Stromal cell of bone marrow (primary cell): ENCODE data around the gene C1GALT1.

Experiments
- DNase-seq: peaks from one replicate; pipeline ENCODE4 v3.0.0-alpha.2; 2012; ENCODE audit warnings: low read depth

Gene C1GALT1

DNA sequence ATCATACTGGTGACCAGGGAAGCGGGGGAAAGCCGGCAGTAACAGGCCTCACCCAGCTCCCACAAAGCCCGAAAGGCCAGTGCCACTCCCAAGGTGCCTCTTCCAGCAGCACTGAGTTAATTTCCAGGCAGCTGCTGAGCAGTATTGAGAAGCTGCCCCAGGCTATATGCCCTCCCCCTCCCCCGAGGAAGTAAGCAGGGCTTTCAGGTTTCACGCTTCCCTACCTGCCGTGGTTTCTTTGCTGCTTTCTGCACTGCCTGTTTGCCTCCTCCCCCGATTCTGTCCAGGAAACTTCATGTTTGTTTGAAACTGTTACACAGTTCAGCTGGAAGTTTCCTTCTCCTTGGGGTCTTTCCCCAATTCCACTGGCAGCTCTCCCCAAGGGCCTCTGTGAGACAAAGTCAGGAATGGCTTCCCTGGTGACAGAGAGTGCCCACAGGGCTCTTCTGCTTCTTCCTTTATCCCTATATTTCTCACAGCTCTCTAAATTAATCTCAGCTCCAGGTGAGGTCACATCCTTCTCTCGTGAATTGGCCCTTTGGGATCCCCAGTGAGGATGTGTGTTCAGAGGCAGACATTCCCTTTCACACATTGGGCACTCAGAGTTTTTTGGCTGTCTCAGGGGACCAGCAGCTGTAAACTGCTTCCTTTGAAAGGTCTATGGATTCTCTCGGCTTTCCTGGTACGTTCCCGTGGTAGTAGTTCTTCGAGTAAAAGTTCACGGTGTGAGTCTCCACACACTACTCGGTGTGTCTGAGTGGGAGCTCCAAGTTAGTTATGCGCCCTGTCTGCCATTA lies 19.4 kb downstream of the C1GALT1 start:
- DNase-seq = no peak

DNA sequence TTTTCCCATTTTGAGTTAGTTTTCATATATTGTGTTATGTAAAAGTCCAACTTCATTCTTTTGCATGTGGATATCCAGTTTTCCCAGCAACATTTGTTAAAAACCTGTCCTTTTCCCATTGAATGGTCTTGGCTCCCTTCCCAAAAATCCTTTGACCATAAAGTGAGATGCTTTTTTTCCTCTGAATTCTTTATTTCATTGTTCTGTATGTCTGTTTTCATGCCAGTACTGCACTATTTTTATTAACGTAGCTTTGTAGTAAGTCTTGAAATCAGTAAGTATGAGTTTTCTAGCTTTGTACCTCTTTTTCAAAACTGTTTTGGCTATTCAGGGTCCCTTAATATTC lies 20.0 kb downstream of the C1GALT1 start:
- no peak for DNase-seq

DNA sequence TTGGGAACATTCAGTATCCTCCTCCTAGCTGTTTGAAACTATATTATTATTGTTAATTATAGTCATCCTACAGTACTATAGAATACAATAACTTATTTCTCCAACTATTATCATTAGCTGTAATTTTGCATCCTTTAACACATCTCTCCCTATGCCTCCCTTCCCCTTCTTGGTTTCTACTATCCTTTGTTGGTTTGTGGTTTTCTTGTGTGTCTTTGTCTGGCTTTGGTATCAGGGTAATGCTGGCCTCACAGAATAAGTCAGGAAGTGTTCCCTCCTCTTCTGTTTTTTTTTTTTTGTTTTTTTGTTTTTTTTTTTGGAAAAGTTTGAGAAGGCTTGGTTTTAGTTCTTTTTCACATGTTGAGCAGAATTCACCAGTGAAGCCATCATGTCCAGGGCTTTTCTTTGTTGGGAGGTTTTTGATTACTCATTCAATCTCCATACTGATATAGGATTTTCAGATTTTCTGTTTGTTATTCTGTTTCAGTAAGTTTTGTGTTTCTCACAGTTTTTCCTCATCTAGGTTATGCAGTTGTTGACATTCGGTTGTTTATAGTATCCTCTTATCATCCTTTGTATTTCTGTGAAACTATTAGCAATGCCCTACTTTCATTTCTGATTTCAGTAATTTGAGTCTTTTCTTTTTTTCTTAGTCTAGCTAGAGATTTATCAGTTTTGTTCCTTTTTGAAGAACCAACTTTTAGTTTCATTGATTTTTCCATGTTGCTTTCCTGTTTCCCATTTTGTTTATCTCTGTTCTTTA lies 21.6 kb downstream of the C1GALT1 start:
- DNase-seq = no peak

DNA sequence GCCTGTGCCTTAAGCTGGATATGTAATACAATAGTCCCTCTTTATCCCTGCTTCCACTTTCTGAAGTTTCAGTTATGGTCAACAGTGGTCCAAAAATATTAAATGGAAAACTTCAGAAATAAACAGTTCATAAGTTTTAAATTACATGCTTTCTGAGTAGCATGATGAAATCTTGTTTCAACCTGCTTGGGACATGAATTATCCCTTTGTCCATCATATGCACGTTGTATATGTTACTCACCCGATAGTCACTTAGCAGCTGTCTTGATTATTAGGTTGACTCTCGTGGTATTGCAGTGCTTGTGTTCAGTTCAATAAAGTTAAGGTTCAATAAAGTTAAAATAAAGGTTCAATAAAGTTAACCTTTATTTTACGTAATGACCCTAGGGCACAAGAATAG lies 25.5 kb downstream of the C1GALT1 start:
- DNase-seq = no peak

DNA sequence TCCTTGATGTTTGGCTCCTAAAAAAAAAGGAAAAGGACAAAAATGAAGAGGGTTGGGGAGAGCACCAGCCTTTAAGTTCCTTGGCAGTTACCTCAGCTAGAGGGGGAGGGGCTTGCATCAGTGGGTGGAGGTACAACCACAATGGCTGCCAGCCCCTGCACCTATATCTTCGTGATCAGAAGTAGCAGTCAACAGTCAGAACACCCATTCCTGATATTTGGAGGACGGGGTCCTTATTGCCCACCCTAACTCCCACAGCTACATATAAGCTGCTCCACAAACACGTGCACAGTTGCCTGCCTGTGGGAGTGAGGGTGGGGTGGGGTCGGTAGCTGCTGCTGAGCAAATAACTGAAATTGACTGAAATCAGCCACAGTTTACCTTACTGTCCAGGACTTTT lies 26.2 kb downstream of the C1GALT1 start:
- no peak for DNase-seq

DNA sequence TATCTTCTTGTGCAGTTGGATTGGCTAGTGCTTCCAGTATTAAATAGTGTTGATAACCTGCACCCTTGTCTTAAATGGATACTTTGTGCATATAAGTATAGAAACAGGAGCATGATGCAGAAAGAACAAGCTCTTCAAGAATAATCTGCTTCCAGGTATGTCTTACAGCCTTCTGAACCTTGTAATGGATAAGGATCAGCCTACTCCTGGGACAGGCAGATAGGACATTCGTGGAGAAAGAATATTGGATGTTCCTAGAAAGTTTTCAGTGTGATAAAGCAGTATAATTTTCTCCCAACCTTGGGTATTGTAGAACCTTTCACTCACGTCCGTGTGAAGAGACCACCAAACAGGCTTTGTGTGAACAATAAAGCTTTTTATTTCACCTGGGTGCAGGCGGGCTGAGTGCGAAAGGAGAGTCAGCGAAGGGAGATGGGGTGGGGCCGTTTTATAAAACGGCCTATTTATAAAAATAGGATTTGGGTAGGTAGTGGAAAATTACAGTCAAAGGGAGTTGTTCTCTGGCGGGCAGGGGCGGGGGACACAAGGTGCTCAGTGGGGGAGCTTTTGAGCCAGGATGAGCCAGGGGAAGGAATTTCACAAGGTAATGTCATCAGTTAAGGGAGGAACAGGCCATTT lies 27.2 kb downstream of the C1GALT1 start:
- no peak for DNase-seq

DNA sequence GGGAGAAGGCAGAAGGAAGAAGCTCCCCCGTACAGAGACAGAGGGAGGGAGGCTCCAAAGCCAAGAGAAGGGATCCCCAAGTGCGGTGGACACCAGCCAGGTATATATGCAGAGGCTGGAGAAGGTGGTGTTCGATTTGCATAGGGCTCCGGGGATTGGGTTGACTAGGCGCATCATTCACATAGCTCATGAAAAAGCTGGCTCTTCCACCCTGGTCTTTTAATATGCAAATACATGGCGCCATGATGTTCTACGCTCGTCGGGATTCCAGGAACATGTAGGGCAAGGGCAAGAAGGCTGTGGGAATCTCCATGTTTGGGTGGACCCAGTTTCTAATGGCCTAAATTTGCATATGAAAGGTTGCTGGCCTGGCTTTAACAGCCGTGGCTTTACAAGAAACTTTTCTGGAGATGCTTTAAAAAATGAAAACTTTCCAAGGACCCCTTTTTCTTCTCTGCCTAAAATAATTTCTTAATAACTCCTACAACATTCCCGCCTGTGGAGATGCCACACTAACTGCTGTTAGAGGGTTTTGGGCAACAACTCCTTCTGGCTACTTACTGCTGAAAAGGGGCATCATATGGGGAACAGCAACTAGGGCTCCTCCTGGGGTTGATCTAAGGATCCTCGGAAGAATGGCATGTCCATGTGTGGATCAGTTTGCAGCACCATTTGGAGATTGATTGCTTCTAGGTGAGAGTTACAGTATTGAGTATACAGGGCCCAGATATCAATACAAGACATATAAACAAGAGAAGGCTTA lies 28.3 kb downstream of the C1GALT1 start:
- DNase-seq = no peak

DNA sequence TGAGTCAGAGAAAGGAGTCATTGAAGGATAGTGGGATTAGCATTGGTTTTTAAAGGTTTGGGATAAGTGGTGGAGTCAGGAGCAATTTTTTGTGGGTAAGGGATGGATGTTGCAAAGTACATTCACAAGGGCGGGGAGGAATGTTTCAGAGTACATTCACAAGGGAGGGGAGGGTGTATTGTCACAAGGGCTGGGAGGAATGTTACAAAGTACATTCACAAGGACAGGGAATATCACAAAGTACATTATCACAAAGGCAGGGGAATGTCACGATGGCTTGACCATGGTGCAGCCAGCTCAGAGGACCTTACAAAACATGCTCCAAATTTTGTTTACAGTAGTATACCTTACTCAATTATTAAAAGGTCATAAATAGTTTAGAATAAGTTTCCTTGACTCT lies 30.3 kb downstream of the C1GALT1 start:
- no peak for DNase-seq

DNA sequence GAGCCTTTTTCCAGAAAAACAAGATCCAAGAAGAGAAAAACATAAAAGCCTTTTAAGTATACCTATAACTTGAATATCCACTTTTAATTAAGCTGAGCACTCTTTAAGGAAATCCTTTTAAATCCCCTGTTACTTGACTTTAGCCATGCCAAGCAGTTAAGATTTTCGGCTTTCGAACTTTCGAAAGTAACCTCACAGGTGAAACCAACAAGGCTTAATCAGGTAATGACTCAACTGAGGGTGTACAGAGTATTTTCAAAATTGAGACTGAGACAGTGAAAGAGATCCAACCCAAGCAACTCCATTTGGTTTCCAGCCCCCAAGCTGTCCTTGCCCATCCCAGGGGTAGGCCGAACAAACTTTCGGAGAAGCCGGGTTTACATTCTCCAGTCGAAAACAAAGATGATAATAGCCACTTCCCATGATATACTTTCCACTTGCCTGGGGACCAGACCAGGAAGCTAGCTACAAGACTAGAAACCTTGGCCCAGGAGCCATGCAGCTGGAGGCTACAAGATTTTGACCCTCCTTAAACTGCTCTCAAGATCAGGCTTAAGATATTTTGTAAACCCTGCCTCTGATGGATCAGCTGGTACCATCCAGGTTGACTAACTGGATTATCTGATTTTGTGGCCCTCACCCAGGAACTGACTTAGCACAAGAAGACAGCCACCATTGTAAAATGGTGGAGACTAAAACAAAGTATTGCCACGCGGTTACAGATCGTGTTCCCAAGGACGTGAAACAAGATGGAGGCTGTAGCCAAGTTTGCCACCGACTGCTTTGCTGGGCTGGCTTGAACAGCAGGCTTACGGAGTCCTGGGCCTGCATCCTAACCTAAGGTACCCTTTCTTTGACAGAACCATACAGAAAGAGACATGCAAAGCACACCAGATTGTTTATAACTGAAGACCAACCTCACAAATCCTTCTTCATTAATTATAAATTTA lies 32.3 kb downstream of the C1GALT1 start:
- no peak for DNase-seq

DNA sequence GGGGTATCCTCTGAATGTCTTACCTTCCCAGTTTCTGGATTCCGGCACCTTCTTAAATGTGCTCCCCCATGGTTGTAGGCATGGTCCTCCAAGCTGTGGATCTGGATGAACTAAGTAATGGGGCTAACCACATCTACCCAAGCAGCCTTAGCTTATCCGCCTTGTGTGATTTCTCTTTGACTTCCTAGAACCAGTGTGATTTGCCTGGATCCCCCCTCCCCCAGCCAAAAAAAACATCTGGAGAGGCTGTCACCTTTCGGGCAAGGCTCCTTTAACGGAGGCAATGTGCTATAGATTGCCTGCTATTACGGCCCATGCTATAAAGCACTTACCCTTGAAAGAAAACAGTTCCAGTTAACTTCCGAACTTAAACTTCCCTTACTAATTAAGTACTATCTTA lies 33.9 kb downstream of the C1GALT1 start:
- DNase-seq = no peak

DNA sequence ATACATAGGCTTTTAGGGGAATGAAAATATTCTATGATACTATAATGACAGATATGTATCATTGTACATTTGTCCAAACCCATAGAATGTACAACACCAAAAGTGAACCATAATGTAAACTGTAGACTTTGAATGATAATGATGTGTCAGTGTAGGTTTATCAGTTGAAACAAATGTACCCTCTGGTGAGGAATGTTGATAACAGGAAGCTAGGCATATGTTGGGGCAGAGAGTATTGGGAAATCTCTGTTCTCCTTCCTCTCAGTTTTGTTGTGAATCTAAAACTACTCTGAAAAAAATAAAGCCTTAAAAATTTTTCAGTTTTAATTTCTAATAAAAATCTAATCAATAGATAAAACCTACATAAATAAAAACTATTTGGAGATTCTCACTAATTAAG lies 36.9 kb downstream of the C1GALT1 start:
- DNase-seq = no peak

DNA sequence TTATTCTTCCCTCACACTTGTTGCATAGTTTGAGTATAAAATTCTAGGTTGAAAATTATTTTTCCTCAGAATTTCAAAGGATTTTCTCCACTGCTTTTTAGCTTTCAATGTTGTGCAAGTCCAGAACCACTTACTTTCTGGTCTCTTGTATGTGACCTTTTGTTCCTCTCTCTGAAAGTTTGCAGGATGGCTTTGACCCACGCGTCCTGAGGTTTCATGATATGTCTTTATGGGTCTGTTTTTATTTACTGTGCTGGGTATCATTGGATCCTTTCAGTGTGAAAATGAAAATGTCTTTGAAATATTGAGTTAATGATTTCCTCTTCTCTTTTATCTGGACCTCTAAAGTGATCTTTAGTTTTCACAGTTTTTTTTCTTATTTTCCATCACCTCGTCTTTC lies 38.5 kb downstream of the C1GALT1 start:
- no peak for DNase-seq

DNA sequence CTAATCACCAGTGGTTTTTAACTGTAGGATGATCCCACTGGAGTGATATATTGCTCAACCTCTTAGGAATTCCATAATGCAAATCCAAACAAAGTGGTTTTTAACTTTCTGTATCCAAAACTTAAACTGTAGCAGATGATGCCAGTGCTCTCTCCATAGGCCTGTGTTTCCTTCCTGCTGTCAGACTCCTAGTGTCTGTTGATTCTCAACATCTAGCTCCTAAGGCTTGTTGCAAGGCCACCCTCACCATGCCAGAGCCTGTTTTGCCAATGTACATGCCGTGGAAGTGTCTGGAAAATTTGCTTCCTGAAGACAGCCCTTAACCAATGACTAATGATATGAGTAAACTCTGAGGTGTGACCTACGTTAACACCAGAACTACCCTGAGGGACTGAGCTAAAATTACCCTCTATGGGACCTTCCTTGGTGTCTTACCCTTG lies 39.3 kb downstream of the C1GALT1 start:
- DNase-seq = peak; percentile 36

DNA sequence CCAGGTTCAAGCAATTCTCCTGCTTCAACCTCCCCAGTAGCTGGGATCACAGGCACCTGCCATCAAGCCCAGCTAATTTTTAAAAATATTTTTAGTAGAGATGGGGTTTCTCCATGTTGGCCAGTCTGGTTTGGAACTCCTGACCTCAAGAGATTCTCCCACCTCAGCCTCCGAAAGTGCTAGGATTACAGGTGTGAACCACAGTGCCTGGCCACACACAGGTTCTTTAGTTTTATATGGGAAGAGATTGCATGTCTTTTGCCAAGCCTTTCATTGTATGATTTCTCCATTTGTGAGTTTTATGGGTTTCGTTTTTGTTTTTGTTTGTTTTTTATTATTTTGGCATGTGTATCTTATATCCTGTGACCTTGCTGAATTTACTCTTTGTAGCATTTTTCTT lies 40.9 kb downstream of the C1GALT1 start:
- no peak for DNase-seq

DNA sequence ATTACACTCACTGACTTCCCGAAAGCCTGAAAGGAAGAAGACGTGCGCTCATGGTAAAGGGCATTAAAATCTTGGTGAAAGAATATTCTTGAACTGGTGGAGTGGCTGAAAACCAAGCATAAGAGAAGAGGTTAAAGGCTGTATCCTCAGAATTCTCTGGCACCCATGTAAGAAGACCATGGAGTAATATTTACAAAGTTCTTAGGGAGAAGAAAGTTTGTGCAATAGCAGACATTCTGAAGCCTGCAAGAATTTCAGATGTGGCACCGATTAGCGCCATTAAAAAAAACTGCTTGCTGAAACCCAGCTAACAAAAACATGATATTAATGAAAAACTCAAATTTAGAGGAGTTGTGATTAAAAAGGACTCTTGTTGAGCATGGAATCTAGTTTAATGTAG lies 44.1 kb downstream of the C1GALT1 start:
- DNase-seq = no peak

DNA sequence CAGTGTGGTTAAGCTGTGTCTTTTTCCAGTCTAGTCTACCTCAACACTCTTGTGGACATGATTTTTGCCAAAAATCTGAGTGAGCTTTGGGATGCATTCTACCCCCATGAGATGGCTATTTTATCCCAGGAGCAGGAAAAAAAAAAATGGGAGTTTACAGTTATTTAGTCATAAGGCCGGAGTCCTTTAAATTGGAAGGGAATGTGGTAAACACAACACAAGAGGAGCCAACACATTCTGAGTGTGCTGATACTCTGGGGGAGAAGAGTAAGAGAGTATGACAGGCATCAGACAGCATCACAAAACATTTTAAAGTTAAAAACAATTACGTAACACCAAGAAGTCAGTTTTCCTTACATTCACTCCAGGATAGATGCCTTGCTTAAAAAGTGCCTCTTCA lies 46.1 kb downstream of the C1GALT1 start:
- DNase-seq = peak; percentile 41

DNA sequence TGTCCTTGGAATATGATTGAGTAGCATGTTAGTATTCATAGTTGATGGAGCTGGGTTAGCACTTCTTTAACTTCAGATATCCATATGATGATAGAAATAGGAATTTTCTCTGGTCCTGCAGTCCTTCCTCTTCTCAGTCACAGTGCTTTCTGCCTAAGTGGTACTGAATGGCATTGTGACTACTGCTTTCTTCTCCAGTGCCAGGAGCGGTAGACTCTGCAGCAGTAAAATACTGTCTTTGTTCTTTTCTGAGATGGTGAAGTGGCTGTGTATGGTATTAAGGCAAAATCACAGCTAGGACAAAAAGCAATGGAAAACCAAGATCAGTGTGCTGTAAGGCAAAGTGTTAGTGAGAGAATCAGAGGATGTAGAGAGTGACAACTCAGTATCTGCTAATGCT lies 46.6 kb downstream of the C1GALT1 start:
- no peak for DNase-seq

DNA sequence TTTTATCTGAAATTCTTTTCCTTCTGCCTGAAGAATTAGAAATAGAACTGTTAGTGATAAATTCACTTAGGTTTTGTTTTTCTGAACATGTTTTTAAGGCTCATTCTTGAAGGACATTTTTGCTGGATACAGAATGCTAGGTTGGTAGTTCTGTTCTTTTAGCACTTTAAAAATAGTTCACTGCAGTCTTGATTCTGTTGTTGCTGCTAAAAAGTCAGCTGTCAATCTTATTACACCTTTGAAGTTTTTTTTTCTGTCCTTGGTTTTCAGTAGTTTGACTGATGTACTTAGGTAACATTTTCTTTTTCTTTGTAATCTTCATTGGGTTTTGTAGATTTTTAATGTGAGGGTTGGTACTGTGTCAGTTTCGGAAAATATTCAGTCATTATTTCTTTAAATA lies 48.7 kb downstream of the C1GALT1 start:
- DNase-seq = no peak

DNA sequence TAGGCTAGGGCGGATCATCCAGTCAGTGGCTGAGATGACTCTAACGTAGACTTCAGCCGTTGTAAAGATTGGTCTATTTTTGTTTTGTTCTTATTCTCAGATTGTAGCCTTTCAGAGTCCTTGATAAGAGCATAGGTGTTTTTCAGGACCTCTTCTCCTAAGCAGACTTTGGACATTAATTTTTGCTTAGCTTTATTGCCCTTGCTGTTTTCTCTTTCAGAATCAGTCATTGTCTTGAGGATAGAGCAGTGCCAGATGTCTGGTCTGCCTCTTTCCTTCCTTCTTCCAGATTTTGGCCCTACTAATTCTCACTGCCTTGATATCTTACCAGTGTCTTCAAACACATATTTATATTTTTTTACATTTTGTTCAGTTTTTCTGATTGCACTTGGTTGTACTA lies 49.5 kb downstream of the C1GALT1 start:
- DNase-seq = no peak

DNA sequence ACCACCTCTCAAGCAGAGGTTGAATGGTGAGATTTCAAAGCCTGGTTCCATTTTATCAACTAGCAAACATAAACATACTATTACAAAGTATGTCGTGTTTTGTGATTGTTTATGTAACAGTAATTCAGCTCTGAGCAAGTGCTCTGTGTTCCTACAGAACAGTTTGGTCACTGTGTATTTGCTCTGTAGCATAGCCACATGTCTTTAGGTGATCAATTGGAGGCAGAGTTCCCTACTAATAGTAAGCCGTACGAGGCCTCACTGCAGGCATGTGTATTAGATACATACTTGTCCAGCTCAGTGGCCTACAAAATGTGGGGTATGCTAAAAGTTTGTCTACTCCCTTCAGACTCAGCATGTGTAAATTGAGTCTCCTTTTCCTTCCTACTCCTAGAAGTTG lies 53.0 kb downstream of the C1GALT1 start:
- no peak for DNase-seq

DNA sequence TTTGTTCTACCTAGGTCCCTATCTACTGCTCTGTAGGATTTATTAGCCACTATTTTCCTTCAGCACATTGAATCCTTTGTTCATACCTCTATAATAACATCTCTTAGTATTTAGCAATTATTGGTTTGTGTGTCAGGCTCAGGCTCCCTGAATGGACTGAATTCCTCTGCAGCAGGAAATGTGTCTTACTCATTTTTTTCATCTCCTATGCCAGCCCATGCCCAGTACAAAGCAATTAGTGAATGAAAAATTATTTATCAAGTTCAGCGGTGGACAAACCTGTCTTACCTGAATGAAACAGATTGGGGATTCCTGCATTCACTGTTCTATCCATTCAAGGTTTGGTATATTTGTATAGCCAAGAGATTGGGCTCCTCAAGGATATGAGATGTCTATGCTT lies 53.7 kb downstream of the C1GALT1 start:
- DNase-seq = no peak
